Measurements from ENCODE around the gene RPN2.

RPN2 gene

GRCh38 chr20:37225146-37225545 lies 46.0 kb downstream of the RPN2 start:
- Histone ChIP-seq H3K36me3 (ENCODE audit: control insufficient read depth, insufficient read depth, low read length) (peaks cover 32% of the 10 kb centered on the region), H3K27me3 (replicated peaks; ENCODE audit: control insufficient read depth, insufficient read depth, low read length) (no peaks in the 10 kb centered on the region), H3K4me3 (replicated peaks; ENCODE audit: low read depth, low read length) (no peak overlapping the region)
- no peak for DNase-seq (ENCODE audit: extremely low read depth, insufficient read length)
- TF ChIP-seq CTCF (IDR thresholded peaks at IDR 0.05; ENCODE audit: insufficient read depth, low read length, poor library complexity, severe bottlenecking), result no peak

GRCh38 chr20:37226889-37227288 lies 47.8 kb downstream of the RPN2 start:
- H3K4me3 ChIP-seq (replicated peaks; ENCODE audit: low read depth, low read length), result no peak overlapping the region
- H3K27me3 ChIP-seq (replicated peaks; ENCODE audit: control insufficient read depth, insufficient read depth, low read length), result no peaks in the 10 kb centered on the region
- TF ChIP-seq CTCF (IDR thresholded peaks at IDR 0.05; ENCODE audit: insufficient read depth, low read length, poor library complexity, severe bottlenecking), result no peak
- H3K36me3 ChIP-seq (ENCODE audit: control insufficient read depth, insufficient read depth, low read length), result peaks cover 44% of the 10 kb centered on the region
- DNase-seq (ENCODE audit: extremely low read depth, insufficient read length), result no peak

- Histone ChIP-seq H3K27me3 (replicated peaks; ENCODE audit: control insufficient read depth, insufficient read depth, low read length) (no peaks in the 10 kb centered on the region), H3K4me3 (replicated peaks; ENCODE audit: low read depth, low read length) (no peak overlapping the region), H3K36me3 (ENCODE audit: control insufficient read depth, insufficient read depth, low read length) (peaks cover 46% of the 10 kb centered on the region)
- no peak for TF ChIP-seq CTCF (IDR thresholded peaks at IDR 0.05; ENCODE audit: insufficient read depth, low read length, poor library complexity, severe bottlenecking)
- no peak for DNase-seq (ENCODE audit: extremely low read depth, insufficient read length)
These were observed 49.0 kb downstream of the RPN2 start for GRCh38 chr20:37228082-37228481.

GRCh38 chr20:37228656-37229055 lies 49.5 kb downstream of the RPN2 start:
- Histone ChIP-seq H3K4me3 (replicated peaks; ENCODE audit: low read depth, low read length) (no peak overlapping the region), H3K36me3 (ENCODE audit: control insufficient read depth, insufficient read depth, low read length) (peaks cover 49% of the 10 kb centered on the region), H3K27me3 (replicated peaks; ENCODE audit: control insufficient read depth, insufficient read depth, low read length) (no peaks in the 10 kb centered on the region)
- TF ChIP-seq CTCF (IDR thresholded peaks at IDR 0.05; ENCODE audit: insufficient read depth, low read length, poor library complexity, severe bottlenecking), result no peak
- no peak for DNase-seq (ENCODE audit: extremely low read depth, insufficient read length)

GRCh38 chr20:37229357-37229756 lies 50.2 kb downstream of the RPN2 start:
- Histone ChIP-seq H3K36me3 (ENCODE audit: control insufficient read depth, insufficient read depth, low read length) (peaks cover 49% of the 10 kb centered on the region), H3K4me3 (replicated peaks; ENCODE audit: low read depth, low read length) (no peak overlapping the region), H3K27me3 (replicated peaks; ENCODE audit: control insufficient read depth, insufficient read depth, low read length) (no peaks in the 10 kb centered on the region)
- no peak for DNase-seq (ENCODE audit: extremely low read depth, insufficient read length)
- TF ChIP-seq CTCF (IDR thresholded peaks at IDR 0.05; ENCODE audit: insufficient read depth, low read length, poor library complexity, severe bottlenecking), result no peak

- no peaks in the 10 kb centered on the region for H3K27me3 ChIP-seq (replicated peaks; ENCODE audit: control insufficient read depth, insufficient read depth, low read length)
- no peak for DNase-seq (ENCODE audit: extremely low read depth, insufficient read length)
- TF ChIP-seq CTCF (IDR thresholded peaks at IDR 0.05; ENCODE audit: insufficient read depth, low read length, poor library complexity, severe bottlenecking), result no peak
- H3K4me3 ChIP-seq (replicated peaks; ENCODE audit: low read depth, low read length), result no peak overlapping the region
- peaks cover 46% of the 10 kb centered on the region for H3K36me3 ChIP-seq (ENCODE audit: control insufficient read depth, insufficient read depth, low read length)
These were observed 51.1 kb downstream of the RPN2 start for GRCh38 chr20:37230200-37230599.
